Superior temporal gyrus (tissue), 1 donor: ENCODE results near the gene CFL1.
"Not testable (repeated sequence)": the region's sequence is repeated elsewhere in the genome, so short reads cannot be mapped to it uniquely, and the experiment has no call there.

Experiments used
- DNase-seq: peaks from one replicate; pipeline ENCODE4 v3.0.0-alpha.2; 2016; ENCODE audit errors: extremely low spot score

The CFL1 gene

GRCh38 chr11:65842144-65842543 lies 15.8 kb downstream of the CFL1 start:
- no peak for DNase-seq

DNA sequence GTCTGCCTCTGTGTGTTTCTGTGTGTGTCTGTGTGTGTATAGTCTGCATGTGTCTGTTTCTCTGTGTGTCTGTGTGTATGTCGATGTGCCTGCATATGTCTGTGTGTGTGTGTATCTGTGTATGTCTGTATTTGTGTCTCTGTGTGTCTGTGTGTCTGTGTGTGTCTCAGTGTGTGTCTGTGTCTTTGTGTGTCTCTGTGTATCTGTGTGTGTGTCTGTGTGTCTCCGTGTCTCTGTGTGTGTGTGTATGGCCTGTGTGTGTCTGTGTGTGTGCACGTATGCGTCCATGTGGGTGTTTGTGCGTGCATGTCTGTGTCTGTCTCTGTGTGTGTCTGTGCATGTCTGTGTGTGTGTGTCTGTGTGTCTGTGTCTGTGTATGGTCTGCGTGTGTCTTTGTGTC lies 23.8 kb downstream of the CFL1 start:
- no peak for DNase-seq

GRCh38 chr11:65833297-65834030 lies 24.5 kb downstream of the CFL1 start, which contains the start of gene SNX32:
Gene SNX32, plus strand, starts transcription at chr11:65833963. Its CDS starts 103 bp downstream, at chr11:65834066.
- DNase-seq, result peak; percentile 98

DNA sequence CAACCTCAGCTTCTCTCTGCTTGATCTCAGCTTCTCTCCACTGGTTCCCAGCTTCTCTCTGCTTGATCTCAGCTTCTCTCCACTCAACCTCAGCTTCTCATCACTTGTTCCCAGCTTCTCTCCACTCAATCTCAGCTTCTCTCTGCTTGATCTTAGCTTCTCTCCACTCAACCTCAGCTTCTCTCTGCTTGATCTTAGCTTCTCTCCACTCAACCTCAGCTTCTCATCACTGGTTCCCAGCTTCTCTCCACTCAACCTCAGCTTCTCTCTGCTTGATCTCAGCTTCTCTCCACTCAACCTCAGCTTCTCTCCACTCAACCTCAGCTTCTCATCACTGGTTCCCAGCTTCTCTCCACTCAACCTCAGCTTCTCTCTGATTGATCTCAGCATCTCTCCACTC lies 25.7 kb downstream of the CFL1 start:
- DNase-seq, result not testable (repeated sequence)

DNA sequence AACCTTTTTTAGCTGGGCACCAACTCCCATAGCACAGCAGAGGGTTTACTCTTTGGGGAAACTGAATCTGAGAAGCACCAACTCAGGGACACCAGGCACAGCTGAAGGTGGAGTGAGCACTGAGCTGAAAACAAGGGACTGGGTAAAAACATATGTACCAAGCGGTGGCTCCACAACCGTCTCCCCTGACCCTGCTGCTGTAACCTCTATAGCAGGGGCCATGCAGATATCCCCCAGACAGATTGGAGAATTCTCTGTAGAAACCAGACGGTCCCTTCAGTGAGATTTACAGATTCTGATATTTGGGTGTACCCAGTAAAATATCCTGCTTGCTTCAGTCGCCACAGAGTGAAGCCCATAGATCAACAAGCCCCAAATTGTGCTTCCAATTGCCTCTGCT lies 28.5 kb downstream of the CFL1 start:
- DNase-seq, result no peak

- DNase-seq, result no peak
Observed at GRCh38 chr11:65826984-65827735, 30.8 kb downstream of the CFL1 start.

DNA sequence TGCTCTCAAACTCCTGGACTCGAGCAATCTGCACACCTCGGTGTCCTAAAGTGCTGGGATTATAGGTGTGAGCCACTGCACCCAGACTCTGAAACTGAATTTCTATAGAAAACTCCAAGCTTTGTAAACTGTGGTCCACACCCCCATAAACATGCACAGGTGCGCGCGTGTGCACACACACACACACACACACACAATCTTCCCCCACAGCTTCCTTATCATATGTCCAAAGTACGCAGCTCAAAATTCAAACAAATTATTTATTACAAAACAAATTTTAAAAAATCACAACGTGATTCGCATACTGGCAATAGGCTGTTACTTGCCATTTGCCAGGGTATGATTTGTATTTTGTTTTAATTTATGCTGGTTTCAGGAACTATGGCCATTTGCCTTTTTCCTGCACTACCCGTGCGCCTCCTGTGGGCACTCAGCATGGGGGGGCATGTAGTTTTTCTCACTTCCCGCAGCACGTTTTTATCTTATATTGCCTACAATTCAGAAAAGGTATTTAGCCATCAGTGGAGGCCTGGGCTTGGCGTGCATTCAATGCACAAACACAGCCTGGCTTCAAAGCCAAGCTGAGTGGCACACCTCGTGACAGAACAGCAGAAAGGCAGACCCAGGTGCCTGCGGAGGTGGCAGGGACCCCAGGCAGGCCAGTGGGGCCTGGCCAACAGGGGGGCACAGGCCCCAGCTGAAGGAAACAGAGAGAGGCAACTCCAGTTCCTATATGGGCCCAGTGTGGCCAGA lies 35.0 kb downstream of the CFL1 start:
- DNase-seq, result no peak

- no peak for DNase-seq
Observed at GRCh38 chr11:65821107-65821506, 36.9 kb downstream of the CFL1 start.

GRCh38 chr11:65817835-65818680 lies 39.9 kb downstream of the CFL1 start:
- peak; percentile 93 for DNase-seq

DNA sequence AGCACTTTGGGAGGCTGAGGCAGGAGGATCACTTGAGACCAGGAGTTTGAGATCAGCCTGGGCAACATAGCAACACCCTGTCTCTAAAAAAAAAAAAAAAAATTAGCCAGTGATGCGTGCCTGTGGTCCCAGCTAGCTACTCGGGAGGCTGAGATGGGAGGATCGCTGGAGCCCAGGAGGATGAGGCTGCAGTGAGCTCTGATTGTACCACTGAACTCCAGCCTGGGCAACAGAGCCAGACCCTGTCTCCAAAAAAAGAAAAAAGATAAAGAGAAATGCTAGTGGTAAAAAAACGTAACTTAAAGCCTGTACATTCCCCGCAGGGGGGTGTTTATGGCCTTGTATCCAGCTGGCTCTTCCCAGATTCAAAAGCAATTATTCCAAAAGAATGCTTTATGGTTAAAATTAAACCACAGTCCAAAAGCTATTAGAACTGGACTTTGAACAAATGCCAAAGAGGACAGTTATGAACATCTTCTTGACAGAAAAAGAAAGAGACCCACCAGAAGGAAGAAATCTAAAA lies 40.6 kb downstream of the CFL1 start:
- DNase-seq, result peak; percentile 23

DNA sequence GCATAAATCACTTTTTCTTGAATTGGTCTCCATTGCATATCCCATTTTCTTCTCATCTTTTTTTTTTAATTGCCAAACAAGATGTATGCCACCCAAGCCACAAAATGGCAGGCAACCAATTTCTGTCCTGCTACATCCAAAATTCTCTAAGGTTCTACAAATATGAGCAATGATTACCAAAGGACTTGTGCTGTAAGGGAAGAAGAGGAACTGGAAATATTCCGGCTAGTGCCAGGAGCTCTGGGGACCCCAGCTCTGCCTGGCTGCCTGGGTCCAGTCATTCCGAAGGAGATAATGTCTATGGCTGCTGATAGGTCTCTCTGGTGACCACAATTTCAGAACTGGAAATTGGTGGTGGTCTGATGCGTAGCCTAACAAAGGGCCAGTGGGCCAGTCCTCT lies 41.3 kb downstream of the CFL1 start:
- no peak for DNase-seq

- DNase-seq, result no peak
Observed at GRCh38 chr11:65814986-65815565, 42.9 kb downstream of the CFL1 start.

GRCh38 chr11:65814131-65814985 lies 43.6 kb downstream of the CFL1 start:
- DNase-seq, result no peak

DNA sequence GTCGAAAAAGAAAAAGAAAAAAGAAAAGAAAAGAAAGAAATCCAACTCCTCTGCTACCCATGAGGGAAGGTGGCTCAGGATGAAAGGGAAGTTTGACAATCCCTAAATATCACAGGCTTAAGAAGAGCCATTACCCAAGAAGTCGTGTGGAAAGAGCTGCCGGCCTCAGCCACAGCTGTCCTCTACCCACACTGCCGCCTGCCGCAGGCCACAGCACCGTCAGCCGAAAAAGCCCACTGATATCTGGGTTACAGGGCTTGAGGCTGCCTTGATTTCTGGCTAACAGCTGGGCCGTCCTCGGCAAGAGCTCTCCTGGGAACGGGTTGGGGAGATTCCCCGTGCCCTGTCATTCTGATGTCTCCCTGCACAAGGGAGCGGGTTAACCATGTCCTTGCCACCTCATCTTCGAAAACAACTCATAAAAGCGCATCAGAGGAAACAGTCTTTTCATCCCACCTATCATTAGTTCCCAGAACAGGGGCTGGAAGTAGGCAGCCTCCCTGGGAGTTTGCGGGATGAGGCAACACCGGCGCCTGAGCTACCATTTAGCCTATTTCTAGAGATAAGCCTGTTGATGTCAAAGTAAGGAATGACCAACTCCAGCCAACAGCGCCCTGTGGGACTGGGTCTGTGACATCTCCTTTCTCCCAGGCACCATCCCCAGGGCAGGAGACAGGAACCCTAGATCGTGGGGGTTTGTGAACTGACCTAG lies 46.1 kb downstream of the CFL1 start:
- DNase-seq, result no peak

DNA sequence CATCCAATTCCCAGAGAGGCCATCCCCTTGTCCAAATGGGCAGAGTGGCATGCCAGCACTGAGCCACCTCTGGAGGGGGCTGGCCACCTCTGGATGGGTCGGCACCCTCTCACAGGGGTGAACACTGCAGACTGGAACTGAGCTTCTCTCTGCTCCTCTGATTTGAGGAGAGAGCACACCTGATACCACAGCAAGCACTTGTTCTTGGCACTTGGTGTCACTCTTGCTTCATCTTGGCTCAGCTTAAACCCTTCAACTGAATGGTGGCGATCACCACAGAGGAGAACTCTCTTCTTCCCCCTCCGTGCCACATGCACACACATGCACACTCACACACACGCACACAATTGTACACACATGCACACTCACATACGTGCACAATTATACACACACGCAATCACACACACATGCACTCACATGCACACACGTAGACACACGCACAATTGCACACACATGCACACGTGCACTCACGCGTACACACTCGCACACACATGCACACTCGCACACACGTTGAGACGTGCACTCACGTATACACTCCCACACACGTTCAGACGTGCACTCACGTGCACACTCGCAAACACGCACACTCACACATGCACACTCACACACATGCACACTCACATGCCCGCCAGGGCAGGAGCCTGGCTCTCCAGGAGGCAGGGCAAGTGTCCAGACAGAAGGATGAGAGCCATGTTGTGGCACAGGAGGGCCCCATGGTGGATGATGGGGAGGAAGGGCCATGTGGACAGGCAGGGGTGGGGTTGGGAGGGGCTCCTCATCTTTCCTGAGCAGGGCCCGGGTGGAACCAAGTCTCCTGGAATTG lies 47.7 kb downstream of the CFL1 start:
- DNase-seq, result no peak

DNA sequence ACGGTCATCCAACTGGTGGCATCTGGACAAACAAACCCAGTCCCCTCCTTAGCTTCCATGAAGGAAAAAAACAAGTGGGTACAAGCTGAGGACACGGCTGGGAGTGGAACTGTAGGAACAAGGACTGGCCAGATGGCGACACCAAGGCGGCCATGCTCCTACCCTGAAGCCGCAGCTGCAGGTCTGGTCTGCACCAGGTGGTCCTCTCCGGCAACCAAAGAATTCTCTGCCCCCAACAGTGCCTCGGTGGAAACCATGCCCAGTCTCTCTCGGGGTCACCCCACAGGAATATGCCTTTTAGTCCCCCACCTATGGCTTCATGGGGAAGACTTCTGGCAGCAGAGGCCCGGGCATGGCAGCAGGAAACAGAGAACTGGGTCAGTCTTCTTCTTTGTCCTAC lies 48.5 kb downstream of the CFL1 start:
- DNase-seq, result no peak

GRCh38 chr11:65808744-65809341 lies 49.1 kb downstream of the CFL1 start:
- DNase-seq, result no peak

DNA sequence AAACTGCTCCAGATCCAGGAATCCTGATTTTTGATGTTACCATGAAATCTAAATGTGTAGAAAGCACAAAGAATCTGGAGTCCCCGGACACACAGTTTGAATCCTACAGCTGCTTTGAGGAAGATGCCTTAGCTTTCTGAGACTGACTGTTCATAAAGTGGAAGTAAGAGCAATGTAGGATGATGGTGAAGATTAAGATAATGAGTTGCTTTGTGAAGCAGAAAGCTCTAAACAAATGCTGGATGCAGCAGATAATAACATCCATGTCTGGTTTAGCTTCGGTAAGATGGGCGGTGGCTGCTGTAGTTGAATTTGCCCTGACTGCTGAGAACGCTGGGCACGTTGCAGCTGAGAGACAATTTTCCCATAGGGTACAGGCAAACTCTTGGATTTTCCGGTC lies 51.0 kb downstream of the CFL1 start:
- no peak for DNase-seq
